H1 (cell line): ENCODE measurements around the gene OLAH. TPM values are rescaled to one million over a fixed set of nuclear protein-coding genes. Genes with fewer than 3 reads are reported as not detected.

Experiments
- CTCF ChIA-PET: fragments of 300-600 bp; sonication (Branson Sonifier 250); formaldehyde crosslinking; loops from one replicate; lab custom pipeline; 2021; ENCODE audit not compliant: partially characterized antibody; lab: Charles Lee
- POLR2A ChIA-PET: fragments of 300-600 bp; sonication (Branson Sonifier 250); formaldehyde crosslinking; loops from one replicate; lab custom pipeline; 2021; ENCODE audit warnings: inconsistent platforms; ENCODE audit not compliant: partially characterized antibody; lab: Charles Lee
- DNase-seq, 2 experiments: peaks; one replicate each; pipeline versions ENCODE4 v3.0.0 to v3.0.0-alpha.2; 2010 to 2022; ENCODE audit warnings: low spot score in 2 of 2, low read depth in 1 of 2, mixed read lengths in 1 of 2
- FAIRE-seq: peaks from 2 replicates; lab custom pipeline; 2011; peaks lifted over from hg19 to GRCh38; lab: Jason Lieb, UNC
- H2AFZ ChIP-seq: 2 replicates; pipeline ENCODE4 v1.8.1; 2012; ENCODE audit warnings: low read length, inconsistent platforms
- H2AK5ac ChIP-seq: 2 replicates; pipeline ENCODE4 v1.6.1; 2013; ENCODE audit warnings: low read depth, low read length
- H2BK120ac ChIP-seq: replicated peaks from 2 replicates; pipeline ENCODE3; 2013; ENCODE audit warnings: low read depth, low read length, inconsistent platforms
- H2BK12ac ChIP-seq: 2 replicates; pipeline ENCODE4 v1.6.1; 2013; ENCODE audit warnings: low read depth, low read length
- H2BK15ac ChIP-seq: 2 replicates; pipeline ENCODE4 v1.6.1; 2013; ENCODE audit warnings: low read length
- H2BK20ac ChIP-seq: 2 replicates; pipeline ENCODE4 v1.6.1; 2013; ENCODE audit warnings: low read length
- H2BK5ac ChIP-seq: 2 replicates; pipeline ENCODE4 v1.6.1; 2013; ENCODE audit warnings: low read depth, low read length
- H3K14ac ChIP-seq: 2 replicates; pipeline ENCODE4 v1.6.1; 2013; ENCODE audit warnings: inconsistent platforms; ENCODE audit not compliant: insufficient read length
- H3K18ac ChIP-seq: 2 replicates; pipeline ENCODE4 v1.6.1; 2013; ENCODE audit warnings: low read length; ENCODE audit errors: extremely low read depth
- H3K23ac ChIP-seq: 2 replicates; pipeline ENCODE4 v1.6.1; 2013; ENCODE audit warnings: inconsistent platforms; ENCODE audit not compliant: insufficient read length
- H3K23me2 ChIP-seq: 2 replicates; pipeline ENCODE4 v1.6.1; 2013; ENCODE audit warnings: low read depth, low read length
- H3K27ac ChIP-seq: 2 replicates; pipeline ENCODE4 v1.6.1; 2011; ENCODE audit warnings: low read depth, low read length, inconsistent platforms
- H3K27me3 ChIP-seq, 4 experiments: replicated peaks in 1 of 4; 1 replicate in 1 of 4; 2 replicates in 3 of 4; pipeline versions ENCODE4 v1.6.1 to v1.8.1; 2011 to 2013; ENCODE audit warnings: low read length in 3 of 4, mild to moderate bottlenecking in 3 of 4, inconsistent platforms in 2 of 4, mixed read lengths in 2 of 4, moderate library complexity in 1 of 4; ENCODE audit not compliant: control insufficient read depth in 3 of 4, insufficient read depth in 3 of 4; ENCODE audit errors: extremely low read depth in 1 of 4
- H3K36me3 ChIP-seq, 4 experiments: 2 replicates each; pipeline versions ENCODE4 v1.6.1 to v1.8.1; 2011 to 2013; ENCODE audit warnings: mild to moderate bottlenecking in 4 of 4, low read length in 3 of 4, moderate library complexity in 2 of 4, control low read depth in 1 of 4, inconsistent platforms in 1 of 4; ENCODE audit not compliant: insufficient read depth in 4 of 4, control insufficient read depth in 2 of 4
- H3K4ac ChIP-seq: replicated peaks from 2 replicates; pipeline ENCODE3; 2013; ENCODE audit warnings: low read length, low read depth, mixed read lengths, inconsistent platforms; ENCODE audit not compliant: insufficient read length
- H3K4me1 ChIP-seq, 4 experiments: replicated peaks in 1 of 4; 1 replicate in 1 of 4; 2 replicates in 3 of 4; pipeline versions ENCODE4 v1.6.1 to v1.8.1; 2011 to 2013; ENCODE audit warnings: low read length in 3 of 4, inconsistent platforms in 2 of 4, mixed read lengths in 1 of 4; ENCODE audit not compliant: insufficient read depth in 4 of 4, control insufficient read depth in 3 of 4
- H3K4me2 ChIP-seq, 2 experiments: 2 replicates each; pipeline versions ENCODE4 v1.6.1 to v1.8.1; 2011 to 2013; ENCODE audit warnings: low read depth in 2 of 2, low read length in 2 of 2, control low read depth in 1 of 2, inconsistent platforms in 1 of 2, mild to moderate bottlenecking in 1 of 2; ENCODE audit not compliant: insufficient read depth in 1 of 2
- H3K4me3 ChIP-seq, 4 experiments: fragments of 200-600, 300-600 bp in 1 of 4; sonication (generic), shearing (Covaris generic), sonication (Bioruptor Twin) in 1 of 4; 2 replicates each; pipeline versions ENCODE4 v1.5.1 to v1.8.1; 2011 to 2016; ENCODE audit warnings: low read length in 4 of 4, low read depth in 3 of 4, control low read depth in 2 of 4, inconsistent platforms in 2 of 4, mild to moderate bottlenecking in 2 of 4, mixed read lengths in 1 of 4, moderate library complexity in 1 of 4; ENCODE audit not compliant: insufficient read depth in 2 of 4; ENCODE audit errors: extremely low read depth in 1 of 4
- H3K56ac ChIP-seq: replicated peaks from 2 replicates; pipeline ENCODE3; 2013; ENCODE audit warnings: low read depth, mild to moderate bottlenecking, mixed read lengths, low read length, inconsistent platforms; ENCODE audit not compliant: insufficient read length
- H3K79me1 ChIP-seq: 2 replicates; pipeline ENCODE4 v1.6.1; 2013; ENCODE audit warnings: low read depth, low read length, control low read depth
- H3K79me2 ChIP-seq, 2 experiments: 2 replicates each; pipeline versions ENCODE4 v1.6.1 to v1.8.1; 2012 to 2013; ENCODE audit warnings: low read length in 2 of 2, mild to moderate bottlenecking in 2 of 2, inconsistent platforms in 1 of 2; ENCODE audit not compliant: insufficient read depth in 2 of 2, control insufficient read depth in 1 of 2
- H3K9ac ChIP-seq, 4 experiments: replicated peaks in 1 of 4; 1 replicate in 1 of 4; 2 replicates in 3 of 4; pipeline versions ENCODE4 v1.6.1 to v1.8.1; 2011 to 2013; ENCODE audit warnings: low read depth in 3 of 4, low read length in 3 of 4, control low read depth in 2 of 4, mild to moderate bottlenecking in 2 of 4, moderate library complexity in 2 of 4, inconsistent platforms in 1 of 4; ENCODE audit errors: extremely low read depth in 1 of 4
- H3K9me3 ChIP-seq, 2 experiments: 2 replicates each; pipeline versions ENCODE4 v1.6.1 to v1.8.1; 2012 to 2013; ENCODE audit warnings: mild to moderate bottlenecking in 2 of 2, moderate library complexity in 2 of 2, control low read depth in 1 of 2, inconsistent platforms in 1 of 2, low read depth in 1 of 2, low read length in 1 of 2, mixed read lengths in 1 of 2; ENCODE audit not compliant: insufficient read depth in 2 of 2
- H4K20me1 ChIP-seq, 2 experiments: replicated peaks in 1 of 2; 2 replicates each; pipeline versions ENCODE3 to v1.8.1; 2011 to 2013; ENCODE audit warnings: inconsistent platforms in 2 of 2, low read length in 2 of 2, mild to moderate bottlenecking in 1 of 2; ENCODE audit not compliant: insufficient read depth in 2 of 2, control insufficient read depth in 1 of 2
- H4K5ac ChIP-seq: 2 replicates; pipeline ENCODE4 v1.6.1; 2013; ENCODE audit warnings: low read length, low read depth, mixed read lengths, inconsistent platforms; ENCODE audit not compliant: insufficient read length
- H4K8ac ChIP-seq: 2 replicates; pipeline ENCODE4 v1.8.0; 2013; ENCODE audit warnings: mild to moderate bottlenecking, moderate library complexity, low read length, inconsistent platforms; ENCODE audit not compliant: insufficient read depth; ENCODE audit errors: extremely low read depth
- H4K91ac ChIP-seq: replicated peaks from 2 replicates; pipeline ENCODE3; 2013; ENCODE audit warnings: low read length, mixed read lengths, inconsistent platforms; ENCODE audit not compliant: insufficient read length
- ATF3 ChIP-seq: IDR thresholded peaks from 2 replicates; pipeline ENCODE4 v1.6.1; 2011; ENCODE audit warnings: low read depth, mild to moderate bottlenecking, low read length; ENCODE audit not compliant: insufficient read depth
- BACH1 ChIP-seq: IDR thresholded peaks from 2 replicates; pipeline ENCODE4 v1.6.1; 2012; ENCODE audit warnings: low read length, improper control_type of control experiment
- BRCA1 ChIP-seq: IDR thresholded peaks from 2 replicates; pipeline ENCODE4 v1.6.1; 2012; ENCODE audit warnings: low read depth, low read length, improper control_type of control experiment
- CEBPB ChIP-seq: IDR thresholded peaks from 2 replicates; pipeline ENCODE4 v1.6.1; 2012; ENCODE audit warnings: low read depth, low read length
- EZH2 ChIP-seq: fragments of 200-600 bp; sonication (generic); IDR thresholded peaks from 2 replicates; pipeline ENCODE4 v1.7.1; 2012; ENCODE audit warnings: low read depth, mild to moderate bottlenecking, moderate library complexity, low read length, inconsistent platforms; ENCODE audit not compliant: severe bottlenecking
- GABPA ChIP-seq: IDR thresholded peaks from 2 replicates; pipeline ENCODE4 v1.6.1; 2011; ENCODE audit warnings: mild to moderate bottlenecking, low read length, moderate library complexity, borderline replicate concordance; ENCODE audit not compliant: insufficient read depth
- JUND ChIP-seq: IDR thresholded peaks from 2 replicates; pipeline ENCODE4 v1.6.1; 2011; ENCODE audit warnings: mild to moderate bottlenecking, improper control_type of control experiment, low read length
- RBBP5 ChIP-seq: IDR thresholded peaks from 2 replicates; pipeline ENCODE4 v1.7.1; 2012; ENCODE audit warnings: low read depth, mild to moderate bottlenecking, inconsistent platforms, low read length, moderate library complexity, borderline replicate concordance
- RFX5 ChIP-seq: IDR thresholded peaks from 2 replicates; pipeline ENCODE4 v1.6.1; 2011; ENCODE audit warnings: low read depth, low read length, improper control_type of control experiment, borderline replicate concordance
- SIX5 ChIP-seq: IDR thresholded peaks from 2 replicates; pipeline ENCODE4 v1.6.1; 2011; ENCODE audit warnings: mild to moderate bottlenecking, low read depth, low read length
- ZNF274 ChIP-seq: IDR thresholded peaks from 2 replicates; pipeline ENCODE4 v1.7.0; 2012; ENCODE audit warnings: low read length, borderline replicate concordance; ENCODE audit errors: extremely low read depth
- WGBS, 2 experiments: shearing (Covaris generic) in 1 of 2; methylation state at CpG; one replicate each; pipeline versions ENCODE4 v1.1.6 to v1.1.7; 2013 to 2015; ENCODE audit warnings: low lambda C conversion rate in 2 of 2, mixed read lengths in 2 of 2, inconsistent platforms in 1 of 2, low coverage in 1 of 2, missing lambda C conversion rate in 1 of 2; ENCODE audit not compliant: insufficient replicate concordance in 2 of 2, insufficient coverage in 1 of 2, insufficient read length in 1 of 2; ENCODE audit errors: extremely low coverage in 1 of 2, missing lambda C conversion rate in 1 of 2; 5-methylcytosine and 5-hydroxymethylcytosine counted together
- polyA plus RNA-seq, 7 experiments: library from polyadenylated mRNA; depleted of rRNA in 3 of 7; stranded (reverse) in 5 of 7; unstranded in 2 of 7; fragments of >200 nt in 5 of 7; fragments of 200-250 nt in 2 of 7; gene quantifications; 1 replicate in 5 of 7; 2 replicates in 1 of 7; 4 replicates in 1 of 7; pipeline versions ENCODE4 v1.2.1 to v1.2.3, GENCODE V29; 2011 to 2013; ENCODE audit warnings: missing spikeins in 2 of 7, mixed read lengths in 2 of 7
- total RNA-seq: library from RNA; stranded (reverse); fragmentation: NEBNext Ultra II Directional; extraction: Animal tissue kit (Norgen Biotek cat#: 25700); gene quantifications from 2 replicates; pipeline ENCODE4 v1.2.1, GENCODE V29; 2021

The OLAH gene
- total and polyA plus RNA-seq, 2 of the 8 experiments (the other 6 are each of a cell fraction or from before 2014, with no cell fraction given), result not detected

GRCh38 chr10:15088428-15089261 is 44.9 kb downstream of the OLAH start, which contains the start of gene ACBD7:
Gene ACBD7, minus strand, starts transcription at chr10:15088776. Its CDS starts 48 bp downstream, at chr10:15088728.
- Histone ChIP-seq H3K9me3 (no peaks in the 10 kb centered on the region), H3K23me2 (no peaks in the 10 kb centered on the region), H3K27ac (peak within 1 kb of the TSS; percentile 39; the same call in 1 of the 2 replicates), H4K8ac (peak within 1 kb of the TSS; percentile 91; the same call in 1 of the 2 replicates), H4K91ac (no peak within 1 kb of the TSS), H3K79me2 (no peaks in the 10 kb centered on the region), H3K79me1 (no peaks in the 10 kb centered on the region), H4K5ac (peak within 1 kb of the TSS; percentile 64), H4K20me1 (no peaks in the 10 kb centered on the region), H3K23ac (no peak within 1 kb of the TSS), H3K14ac (no peak within 1 kb of the TSS), H2BK15ac (no peak within 1 kb of the TSS), H2AK5ac (no peak within 1 kb of the TSS), H2BK12ac (no peak within 1 kb of the TSS), H3K27me3 (no peaks in the 10 kb centered on the region; a peak in 1 of 7 replicates), H3K4me1 (peaks cover 0 to 9% (median 5%) of the 10 kb centered on the region in 4 experiments; a peak in 5 of 7 replicates), H3K18ac (no peak within 1 kb of the TSS; the same call in 1 of the 2 replicates), H3K4me3 (peak within 1 kb of the TSS; percentile 69 to 82 (median 76)), H2BK20ac (no peak within 1 kb of the TSS), H3K4ac (no peak within 1 kb of the TSS), H2BK5ac (no peak within 1 kb of the TSS; the same call in 1 of the 2 replicates), H3K36me3 (no peaks in the 10 kb centered on the region), H3K9ac (peak within 1 kb of the TSS; percentile 58 to 79 (median 65); a peak in 5 of 7 replicates), H3K56ac (no peak within 1 kb of the TSS), H2BK120ac (no peak within 1 kb of the TSS), H2AFZ (peak within 1 kb of the TSS; percentile 22; the same call in 1 of the 2 replicates), H3K4me2 (peak within 1 kb of the TSS; percentile 54 to 68)
- DNase-seq, result peak; percentile 65 to 89
- WGBS, 2 experiments, result 9% methylated on average over 56 of the region's 63 CpGs; no CpG with 5 or more reads in 1 of the 2 experiments
- POLR2A ChIA-PET, result no interaction called here
- CTCF ChIA-PET, result no interaction called here
- no peak for FAIRE-seq
- no peak for TF ChIP-seq SIX5
- no peak for TF ChIP-seq ZNF274
- no peak for TF ChIP-seq BACH1
- no peak for TF ChIP-seq ATF3
- TF ChIP-seq RBBP5, result no peak
- TF ChIP-seq BRCA1, result no peak
- no peak for TF ChIP-seq CEBPB
- TF ChIP-seq EZH2, result no peak
- TF ChIP-seq GABPA, result no peak
- no peak for TF ChIP-seq JUND
- TF ChIP-seq RFX5, result no peak
